MCF 10A (cell line): ENCODE data around the gene MYH10. TPM values are rescaled to one million over a fixed set of nuclear protein-coding genes. Genes with fewer than 3 reads are reported as not detected.

ENCODE experiments used
- BruUV-seq: library from RNA; stranded (reverse); fragments of 400-500 nt; replicated peaks from 2 replicates; lab custom pipeline; 2021; lab: Mats Ljungman, UMichigan
- CTCF ChIA-PET: fragments of 300-600 bp; sonication (Branson Sonifier 250); formaldehyde crosslinking; extraction: SDS; loops from one replicate; lab custom pipeline; 2021; ENCODE audit warnings: antibody characterized with exemption, inconsistent platforms; lab: Yijun Ruan, JAX
- POLR2A ChIA-PET: fragments of 300-600, 350-650 bp; sonication (Branson Sonifier 250); formaldehyde crosslinking; extraction: SDS; loops from one replicate; lab custom pipeline; 2020; ENCODE audit warnings: antibody characterized with exemption, inconsistent platforms; lab: Yijun Ruan, JAX
- DNase-seq: peaks from one replicate; pipeline ENCODE4 v3.0.0-alpha.2; 2018; ENCODE audit not compliant: unreplicated experiment
- H3K27ac Mint-ChIP-seq: one replicate; pipeline ENCODE4 v1.8.0; 2022; ENCODE audit warnings: mild to moderate bottlenecking, low read depth, mixed read lengths; ENCODE audit not compliant: unreplicated experiment
- H3K27me3 Mint-ChIP-seq: one replicate; pipeline ENCODE4 v1.8.0; 2022; ENCODE audit warnings: mixed read lengths; ENCODE audit not compliant: insufficient read depth, unreplicated experiment
- H3K36me3 Mint-ChIP-seq: one replicate; pipeline ENCODE4 v1.8.0; 2022; ENCODE audit warnings: mild to moderate bottlenecking, moderate library complexity, mixed read lengths; ENCODE audit not compliant: insufficient read depth, unreplicated experiment
- H3K4me1 Mint-ChIP-seq: one replicate; pipeline ENCODE4 v1.8.0; 2022; ENCODE audit warnings: mixed read lengths; ENCODE audit not compliant: insufficient read depth, unreplicated experiment
- H3K4me3 Mint-ChIP-seq: one replicate; pipeline ENCODE4 v1.8.0; 2022; ENCODE audit warnings: mild to moderate bottlenecking, moderate library complexity, mixed read lengths; ENCODE audit not compliant: unreplicated experiment
- H3K9me3 Mint-ChIP-seq: one replicate; pipeline ENCODE4 v1.8.0; 2022; ENCODE audit warnings: mixed read lengths; ENCODE audit not compliant: unreplicated experiment
- CTCF ChIP-seq: fragments of 200-600 bp; IDR thresholded peaks from one replicate; pipeline ENCODE4 v1.8.0; 2022; ENCODE audit warnings: antibody characterized with exemption, mild to moderate bottlenecking; ENCODE audit not compliant: unreplicated experiment
- intact Hi-C: fragments of 100-400 bp; cut with micrococcal nuclease; formaldehyde crosslinking; loops from 2 replicates; pipeline ENCODE4 v1.14.1; 2022
- total RNA-seq: library from RNA; stranded (reverse); gene quantifications from 2 replicates; pipeline ENCODE4 v1.2.3, GENCODE V29; 2022

The MYH10 gene
- total RNA-seq, 1 experiment from 2014 or later = 43.0 TPM

- Mint-ChIP-seq H3K27ac (peak overlapping the region; percentile 77), H3K27me3 (no peaks in the 10 kb centered on the region), H3K4me1 (peaks cover 7% of the 10 kb centered on the region), H3K36me3 (peaks cover 72% of the 10 kb centered on the region), H3K9me3 (no peaks in the 10 kb centered on the region), H3K4me3 (no peak overlapping the region)
- intact Hi-C loops = loop anchor here (1.0 kb wide), 3 partner anchors 79 to 257 kb away; partner anchors contain the start of gene RPL26
- ChIA-PET POLR2A (interaction anchor here (0.6 to 1.6 kb wide), 4 partner anchors 52 to 142 kb away, joined by 3 to 4 read pairs (median 4); partner anchors contain the start of genes MYH10 and RPL26), CTCF (interaction anchor here (0.6 kb wide), 2 partner anchors 18 to 79 kb away, joined by 3 to 8 read pairs; no protein-coding TSS in a partner anchor)
- no peak for TF ChIP-seq CTCF
- no TSS peak for BruUV-seq
- DNase-seq = peak; percentile 80
These were observed 141.6 kb downstream of the MYH10 start for GRCh38 chr17:8488901-8489300.

GRCh38 chr17:8488491-8488890 is 142.0 kb downstream of the MYH10 start:
- POLR2A ChIA-PET = interaction anchor here (0.6 to 1.6 kb wide), 6 partner anchors 12 to 142 kb away, joined by 3 to 4 read pairs (median 4); partner anchors contain the start of genes MYH10 and RPL26
- DNase-seq = no peak
- intact Hi-C loops = no loop called here
- peaks cover 68% of the 10 kb centered on the region for H3K36me3 Mint-ChIP-seq
- TF ChIP-seq CTCF = no peak
- no TSS peak for BruUV-seq
- peaks cover 7% of the 10 kb centered on the region for H3K4me1 Mint-ChIP-seq
- H3K4me3 Mint-ChIP-seq = no peak overlapping the region
- CTCF ChIA-PET = interaction anchor here (0.6 to 1.2 kb wide), 2 partner anchors 12 to 18 kb away, joined by 3 read pairs; no protein-coding TSS in a partner anchor
- no peaks in the 10 kb centered on the region for H3K27me3 Mint-ChIP-seq
- peak overlapping the region; percentile 77 for H3K27ac Mint-ChIP-seq
- H3K9me3 Mint-ChIP-seq = no peaks in the 10 kb centered on the region

DNA sequence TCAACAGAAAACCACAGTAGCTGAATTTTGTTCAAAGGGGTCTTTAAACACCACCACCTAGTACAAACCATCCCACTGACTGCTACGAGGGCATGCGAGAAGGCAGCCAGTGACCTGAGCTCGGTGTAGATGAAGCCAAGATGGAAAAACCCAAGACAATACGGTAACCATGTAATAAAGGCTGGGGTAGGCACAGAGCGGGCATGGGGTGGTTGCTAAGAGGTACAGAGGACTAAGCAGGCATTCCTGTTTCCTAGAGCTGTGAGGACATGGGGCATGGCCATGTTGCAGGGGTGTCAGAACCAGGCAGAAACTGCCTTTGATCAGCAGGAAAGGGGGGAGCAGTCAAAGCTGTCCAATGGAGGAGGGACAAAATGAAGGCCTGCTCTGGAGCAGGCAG is 142.8 kb downstream of the MYH10 start:
- Mint-ChIP-seq H3K9me3 (no peaks in the 10 kb centered on the region), H3K4me1 (peaks cover 7% of the 10 kb centered on the region), H3K4me3 (no peak overlapping the region), H3K27me3 (no peaks in the 10 kb centered on the region), H3K36me3 (peaks cover 67% of the 10 kb centered on the region), H3K27ac (peak overlapping the region; percentile 77)
- intact Hi-C loops = no loop called here
- no TSS peak for BruUV-seq
- no peak for TF ChIP-seq CTCF
- POLR2A ChIA-PET = interaction anchor here (0.8 to 1.6 kb wide), 3 partner anchors 11 to 143 kb away, joined by 3 to 4 read pairs (median 4); partner anchors contain the start of gene MYH10
- CTCF ChIA-PET = interaction anchor here (0.7 to 1.2 kb wide), 2 partner anchors 11 to 770 kb away, joined by 3 read pairs; no protein-coding TSS in a partner anchor
- no peak for DNase-seq

GRCh38 chr17:8487130-8487645 is 143.3 kb downstream of the MYH10 start:
- BruUV-seq = no TSS peak
- ChIA-PET POLR2A (interaction anchor here (1.0 kb wide), 1 partner anchor 11 kb away, joined by 3 read pairs; no protein-coding TSS in a partner anchor), CTCF (interaction anchor here (0.7 to 1.2 kb wide), 2 partner anchors 10 to 769 kb away, joined by 3 read pairs; no protein-coding TSS in a partner anchor)
- Mint-ChIP-seq H3K4me3 (no peak overlapping the region), H3K27ac (no peak overlapping the region), H3K27me3 (no peaks in the 10 kb centered on the region), H3K4me1 (peaks cover 7% of the 10 kb centered on the region), H3K9me3 (no peaks in the 10 kb centered on the region), H3K36me3 (peaks cover 67% of the 10 kb centered on the region)
- intact Hi-C loops = no loop called here
- no peak for TF ChIP-seq CTCF
- no peak for DNase-seq
